GM12878 (cell line): ENCODE data around the gene ROR2. TPM values are rescaled to one million over a fixed set of nuclear protein-coding genes. Genes with fewer than 3 reads are reported as not detected.

Experiments
- ATAC-seq: fragments of 200-7000 bp; cut with Tn5 transposase; 3 replicates; pipeline ENCODE4 v1.9.1; 2020; ENCODE audit warnings: mild to moderate bottlenecking, moderate library complexity
- BruUV-seq: library from RNA; stranded (reverse); fragments of 400-500 nt; replicated peaks from 2 replicates; lab custom pipeline; 2021; lab: Mats Ljungman, UMichigan
- CTCF ChIA-PET: fragments of 300-600 bp; sonication (Branson Sonifier 250); formaldehyde crosslinking; extraction: SDS; loops from one replicate; lab custom pipeline; 2021; ENCODE audit warnings: inconsistent platforms; lab: Yijun Ruan, JAX
- POLR2A ChIA-PET: fragments of 350-600 bp; formaldehyde crosslinking; extraction: SDS; loops from one replicate; lab custom pipeline; 2021; ENCODE audit warnings: inconsistent platforms; lab: Charles Lee
- RAD21 ChIA-PET: fragments of 300-600 bp; sonication (Branson Sonifier 250); formaldehyde crosslinking; loops from one replicate; lab custom pipeline; 2023; ENCODE audit warnings: antibody characterized with exemption; ENCODE audit not compliant: unreplicated experiment; lab: Charles Lee
- SMC1A ChIA-PET: fragments of 300-600 bp; sonication (Branson Sonifier 250); formaldehyde crosslinking; loops from one replicate; lab custom pipeline; 2023; ENCODE audit not compliant: unreplicated experiment, uncharacterized antibody; lab: Charles Lee
- DNase-seq: peaks from one replicate; pipeline ENCODE4 v3.0.0-alpha.2; 2011; ENCODE audit warnings: low read depth, low spot score
- FAIRE-seq: peaks from 3 replicates; lab custom pipeline; 2011; peaks lifted over from hg19 to GRCh38; lab: Jason Lieb, UNC
- H2AFZ ChIP-seq: 2 replicates; pipeline ENCODE4 v1.6.0; 2011; ENCODE audit warnings: low read depth, low read length, control low read depth; ENCODE audit not compliant: control insufficient read depth
- H3K27ac ChIP-seq: 2 replicates; pipeline ENCODE4 v1.5.1; 2011; ENCODE audit warnings: control low read depth; ENCODE audit not compliant: control insufficient read depth, insufficient read depth
- H3K27me3 ChIP-seq, 2 experiments: replicated peaks in 1 of 2; 2 replicates each; pipeline versions ENCODE4 v1.6.0 to v1.6.1; 2011; ENCODE audit warnings: low read length in 1 of 2; ENCODE audit not compliant: control insufficient read depth in 2 of 2, insufficient read depth in 2 of 2
- H3K36me3 ChIP-seq, 2 experiments: 2 replicates each; pipeline ENCODE4 v1.5.1; 2011; ENCODE audit warnings: low read length in 1 of 2; ENCODE audit not compliant: control insufficient read depth in 2 of 2, insufficient read depth in 2 of 2
- H3K4me1 ChIP-seq: 2 replicates; pipeline ENCODE4 v1.6.1; 2011; ENCODE audit warnings: mild to moderate bottlenecking, low read length, moderate library complexity, mixed read lengths; ENCODE audit not compliant: control insufficient read depth, insufficient read depth
- H3K4me2 ChIP-seq: 2 replicates; pipeline ENCODE4 v1.6.0; 2011; ENCODE audit warnings: control low read depth; ENCODE audit not compliant: control insufficient read depth, insufficient read depth
- H3K4me3 ChIP-seq: fragments of 200-600 bp; sonication (generic); 2 replicates; pipeline ENCODE4 v1.5.1; 2016
- H3K79me2 ChIP-seq: 2 replicates; pipeline ENCODE4 v1.6.0; 2011; ENCODE audit warnings: low read length; ENCODE audit not compliant: control insufficient read depth, insufficient read depth
- H3K9ac ChIP-seq: 2 replicates; pipeline ENCODE4 v1.8.0; 2011; ENCODE audit warnings: low read length, control low read depth, mixed read lengths; ENCODE audit not compliant: control insufficient read depth, insufficient read depth
- H3K9me3 ChIP-seq: replicated peaks from 3 replicates; pipeline ENCODE4 v1.5.1; 2011; ENCODE audit warnings: mild to moderate bottlenecking, low read length; ENCODE audit not compliant: control insufficient read depth, insufficient read depth
- H4K20me1 ChIP-seq: 2 replicates; pipeline ENCODE4 v1.6.0; 2011; ENCODE audit not compliant: control insufficient read depth, insufficient read depth
- BACH1 ChIP-seq: fragments of 450-650 bp; IDR thresholded peaks from 2 replicates; pipeline ENCODE4 v1.6.1; 2017; ENCODE audit warnings: mild to moderate bottlenecking, borderline replicate concordance
- CBX5 ChIP-seq: sonication (generic); IDR thresholded peaks from 2 replicates; pipeline ENCODE4 v1.6.1; 2016; ENCODE audit warnings: low read depth, moderate library complexity, mild to moderate bottlenecking, inconsistent platforms
- CEBPB ChIP-seq, 2 experiments: fragments of 150-350 bp in 1 of 2; IDR thresholded peaks; 2 replicates each; pipeline ENCODE4 v1.6.1; 2012 to 2014; ENCODE audit warnings: low read depth in 2 of 2, low read length in 2 of 2, borderline replicate concordance in 1 of 2, inconsistent platforms in 1 of 2
- CREM ChIP-seq: IDR thresholded peaks from 2 replicates; pipeline ENCODE4 v1.6.1; 2014; ENCODE audit warnings: antibody characterized with exemption, low read depth
- EED ChIP-seq: sonication (generic); IDR thresholded peaks from 2 replicates; pipeline ENCODE4 v1.6.1; 2016; ENCODE audit warnings: antibody characterized with exemption, low read depth
- ETV6 ChIP-seq, 2 experiments: fragments of 450-650 bp in 1 of 2; IDR thresholded peaks in 1 of 2; conservative IDR thresholded peaks in 1 of 2; 2 replicates each; pipeline ENCODE4 v1.6.1; 2014; ENCODE audit warnings: antibody characterized with exemption in 1 of 2, borderline replicate concordance in 1 of 2, low read depth in 1 of 2, mild to moderate bottlenecking in 1 of 2, moderate library complexity in 1 of 2
- FOS ChIP-seq: IDR thresholded peaks from 3 replicates; pipeline ENCODE4 v1.6.1; 2011; ENCODE audit warnings: borderline replicate concordance; ENCODE audit not compliant: insufficient read length; ENCODE audit errors: extremely low read depth
- KAT2A ChIP-seq: conservative IDR thresholded peaks from 2 replicates; pipeline ENCODE4 v1.6.1; 2011; ENCODE audit warnings: low read depth, low read length; ENCODE audit not compliant: control insufficient read depth
- MTA3 ChIP-seq: IDR thresholded peaks from 2 replicates; pipeline ENCODE4 v1.6.1; 2012; ENCODE audit warnings: low read length, inconsistent platforms, borderline replicate concordance
- PAX8 ChIP-seq: fragments of 450-650 bp; IDR thresholded peaks from 2 replicates; pipeline ENCODE4 v1.6.1; 2017; ENCODE audit warnings: mild to moderate bottlenecking, moderate library complexity
- SMAD1 ChIP-seq: fragments of 450-650 bp; IDR thresholded peaks from 2 replicates; pipeline ENCODE4 v1.6.1; 2018; ENCODE audit warnings: mild to moderate bottlenecking, low read depth; ENCODE audit not compliant: partially characterized antibody
- SREBF2 ChIP-seq: IDR thresholded peaks from 2 replicates; pipeline ENCODE4 v1.6.1; 2012; ENCODE audit warnings: mild to moderate bottlenecking, low read length
- STAT1 ChIP-seq: fragments of 450-650 bp; conservative IDR thresholded peaks from 2 replicates; pipeline ENCODE4 v1.6.1; 2014; ENCODE audit warnings: antibody characterized with exemption, mild to moderate bottlenecking
- TAF1 ChIP-seq: IDR thresholded peaks from 2 replicates; pipeline ENCODE4 v1.6.1; 2011; ENCODE audit warnings: mild to moderate bottlenecking, low read depth, low read length, borderline replicate concordance
- TARDBP ChIP-seq: IDR thresholded peaks from 2 replicates; pipeline ENCODE4 v1.6.1; 2016; ENCODE audit warnings: borderline replicate concordance
- TCF7 ChIP-seq: IDR thresholded peaks from 2 replicates; pipeline ENCODE4 v1.6.1; 2014; ENCODE audit warnings: antibody characterized with exemption, borderline replicate concordance
- WRNIP1 ChIP-seq: IDR thresholded peaks from 2 replicates; pipeline ENCODE4 v1.6.1; 2011; ENCODE audit warnings: low read depth, low read length, improper control_type of control experiment, borderline replicate concordance
- ZNF24 ChIP-seq: fragments of 450-650 bp; IDR thresholded peaks from 2 replicates; pipeline ENCODE4 v1.6.1; 2017; ENCODE audit warnings: antibody characterized with exemption, mild to moderate bottlenecking
- ZSCAN29 ChIP-seq: fragments of 450-650 bp; IDR thresholded peaks from 2 replicates; pipeline ENCODE4 v1.6.1; 2017; ENCODE audit warnings: mild to moderate bottlenecking, moderate library complexity
- WGBS: methylation state at CpG from one replicate; pipeline ENCODE4 v1.1.6; 2016; ENCODE audit warnings: low lambda C conversion rate; ENCODE audit not compliant: insufficient replicate concordance, insufficient coverage; ENCODE audit errors: missing lambda C conversion rate; 5-methylcytosine and 5-hydroxymethylcytosine counted together
- in situ Hi-C: fragments of 300-500 bp; cut with MboI; formaldehyde crosslinking; loops from 9 replicates; pipeline ENCODE4 v1.14.3; 2018; ENCODE audit warnings: mixed read lengths
- intact Hi-C: fragments of 100-400 bp; cut with micrococcal nuclease; formaldehyde crosslinking; loops from one replicate; pipeline ENCODE4 v1.14.2; 2022; ENCODE audit not compliant: unreplicated experiment
- polyA plus RNA-seq, 11 experiments: library from polyadenylated mRNA; depleted of rRNA in 4 of 11; unstranded in 6 of 11; stranded (reverse) in 5 of 11; fragments of >200 nt; fragmentation: Nextera tagmentation in 4 of 11; fragmentation: Illumina TruSeq in 1 of 11; extraction: Ambion mirVana in 4 of 11; extraction: Trizol in 1 of 11; gene quantifications; 1 replicate in 1 of 11; 2 replicates in 10 of 11; pipeline versions ENCODE4 v1.2.1 to v1.2.3, GENCODE V29; 2011 to 2016; ENCODE audit warnings: inconsistent platforms in 2 of 11, missing spikeins in 2 of 11, low read depth in 1 of 11
- total RNA-seq, 4 experiments: library from RNA; depleted of rRNA in 3 of 4; stranded (reverse); fragments of >200 nt in 3 of 4; fragmentation: Illumina TruSeq in 1 of 4; extraction: Trizol in 1 of 4; gene quantifications; 2 replicates each; pipeline versions ENCODE4 v1.2.1 to v1.2.3, GENCODE V29; 2013 to 2021
- TF ChIP-seq, protein P1 (sequence below): IDR thresholded peaks from 2 replicates; pipeline ENCODE4 v1.6.1; 2011; ENCODE audit warnings: low read depth, mild to moderate bottlenecking, low read length, moderate library complexity, borderline replicate concordance; ENCODE audit errors: extremely low read depth
- TF ChIP-seq, protein P2 (sequence below): fragments of 450-650 bp; IDR thresholded peaks from 2 replicates; pipeline ENCODE4 v1.6.1; 2016; ENCODE audit warnings: mild to moderate bottlenecking
- TF ChIP-seq, protein P3 (sequence below): fragments of 450-650 bp; conservative IDR thresholded peaks from 2 replicates; pipeline ENCODE4 v1.6.1; 2017; ENCODE audit warnings: mild to moderate bottlenecking, moderate library complexity

Gene ROR2
- total and polyA plus RNA-seq, 10 of the 15 experiments (the other 5 are each of a cell fraction or from before 2014, with no cell fraction given) = 0.03 to 0.05 TPM; not detected in 8

DNA sequence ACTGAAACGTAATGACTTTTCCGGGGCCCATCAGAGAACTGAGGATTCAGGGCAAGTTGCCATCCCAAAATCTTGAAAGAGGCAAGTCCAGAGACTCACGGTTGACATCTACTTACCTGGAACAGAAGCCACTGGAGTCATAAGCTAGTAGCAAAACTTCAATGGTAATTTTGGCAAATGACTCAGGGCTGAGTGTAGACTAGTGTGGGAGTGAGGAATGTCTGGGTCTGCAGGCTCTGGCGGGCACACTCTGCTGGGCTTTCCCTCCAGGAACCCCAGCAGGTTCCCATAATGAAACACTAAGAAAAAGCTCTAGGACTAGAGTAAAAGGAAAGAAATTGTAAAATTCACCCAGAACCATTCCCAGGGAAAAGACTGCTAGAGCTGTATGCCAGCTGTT lies 403.5 kb downstream of the ROR2 start (continued):
- TF ChIP-seq, protein P1, sequence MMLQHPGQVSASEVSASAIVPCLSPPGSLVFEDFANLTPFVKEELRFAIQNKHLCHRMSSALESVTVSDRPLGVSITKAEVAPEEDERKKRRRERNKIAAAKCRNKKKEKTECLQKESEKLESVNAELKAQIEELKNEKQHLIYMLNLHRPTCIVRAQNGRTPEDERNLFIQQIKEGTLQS = no peak
- no peak for TF ChIP-seq SREBF2
- no peak for TF ChIP-seq ETV6 (conservative IDR thresholded peaks at IDR 0.05 in 1 of 2, IDR thresholded peaks at IDR 0.05 in 1 of 2; ENCODE audit: borderline replicate concordance in 1 of 2, low read depth in 1 of 2)
- TF ChIP-seq CREM = no peak
- no peak for TF ChIP-seq ZNF24
- TF ChIP-seq STAT1 = no peak
- TF ChIP-seq WRNIP1 = no peak
- TF ChIP-seq ZSCAN29 = no peak
- TF ChIP-seq CBX5 = no peak
- no peak for TF ChIP-seq PAX8

DNA sequence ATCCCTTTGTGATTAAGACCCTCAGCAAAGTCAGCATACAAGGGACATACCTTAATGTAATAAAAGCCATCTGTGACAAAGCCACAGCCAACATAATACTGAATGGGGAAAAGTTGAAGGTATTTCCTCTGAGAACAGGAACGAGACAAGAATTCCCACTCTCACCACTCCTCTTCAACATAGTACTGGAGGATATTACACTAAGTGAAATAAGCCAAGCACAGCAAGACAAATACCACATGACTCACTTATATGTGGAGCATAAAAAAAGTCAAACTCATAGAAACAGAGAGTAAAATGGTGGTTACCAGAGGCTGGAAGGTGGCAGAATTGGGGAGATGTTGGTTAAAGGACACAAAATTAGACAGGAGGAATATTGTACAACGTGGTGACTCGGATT lies 408.3 kb downstream of the ROR2 start:
- Histone ChIP-seq H3K9me3 (no peaks in the 10 kb centered on the region), H3K4me3 (no peak overlapping the region), H3K27me3 (no peaks in the 10 kb centered on the region), H3K4me1 (no peaks in the 10 kb centered on the region), H3K4me2 (no peak overlapping the region), H3K36me3 (no peaks in the 10 kb centered on the region), H3K27ac (no peak overlapping the region), H3K79me2 (no peaks in the 10 kb centered on the region), H4K20me1 (no peaks in the 10 kb centered on the region), H2AFZ (no peak overlapping the region), H3K9ac (no peak overlapping the region)
- no TSS peak for BruUV-seq
- 17% methylated on average over 3 of the region's 3 CpGs for WGBS
- ChIA-PET POLR2A (no interaction called here), RAD21 (no interaction called here), CTCF (no interaction called here), SMC1A (no interaction called here)
- intact Hi-C loops = no loop called here
- FAIRE-seq = no peak
- no peak for ATAC-seq
- in situ Hi-C loops = no loop called here
- no peak for DNase-seq
- TF ChIP-seq FOS (no peak), MTA3 (no peak), KAT2A (no peak), CEBPB (IDR thresholded peaks at IDR 0.05; ENCODE audit: borderline replicate concordance in 1 of 2, low read depth in 2 of 2, low read length in 2 of 2) (no peak), TAF1 (no peak), TARDBP (no peak), EED (no peak), BACH1 (no peak), TCF7 (no peak), SMAD1 (no peak)
- TF ChIP-seq, protein P2, sequence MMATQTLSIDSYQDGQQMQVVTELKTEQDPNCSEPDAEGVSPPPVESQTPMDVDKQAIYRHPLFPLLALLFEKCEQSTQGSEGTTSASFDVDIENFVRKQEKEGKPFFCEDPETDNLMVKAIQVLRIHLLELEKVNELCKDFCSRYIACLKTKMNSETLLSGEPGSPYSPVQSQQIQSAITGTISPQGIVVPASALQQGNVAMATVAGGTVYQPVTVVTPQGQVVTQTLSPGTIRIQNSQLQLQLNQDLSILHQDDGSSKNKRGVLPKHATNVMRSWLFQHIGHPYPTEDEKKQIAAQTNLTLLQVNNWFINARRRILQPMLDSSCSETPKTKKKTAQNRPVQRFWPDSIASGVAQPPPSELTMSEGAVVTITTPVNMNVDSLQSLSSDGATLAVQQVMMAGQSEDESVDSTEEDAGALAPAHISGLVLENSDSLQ = no peak
- TF ChIP-seq, protein P3, sequence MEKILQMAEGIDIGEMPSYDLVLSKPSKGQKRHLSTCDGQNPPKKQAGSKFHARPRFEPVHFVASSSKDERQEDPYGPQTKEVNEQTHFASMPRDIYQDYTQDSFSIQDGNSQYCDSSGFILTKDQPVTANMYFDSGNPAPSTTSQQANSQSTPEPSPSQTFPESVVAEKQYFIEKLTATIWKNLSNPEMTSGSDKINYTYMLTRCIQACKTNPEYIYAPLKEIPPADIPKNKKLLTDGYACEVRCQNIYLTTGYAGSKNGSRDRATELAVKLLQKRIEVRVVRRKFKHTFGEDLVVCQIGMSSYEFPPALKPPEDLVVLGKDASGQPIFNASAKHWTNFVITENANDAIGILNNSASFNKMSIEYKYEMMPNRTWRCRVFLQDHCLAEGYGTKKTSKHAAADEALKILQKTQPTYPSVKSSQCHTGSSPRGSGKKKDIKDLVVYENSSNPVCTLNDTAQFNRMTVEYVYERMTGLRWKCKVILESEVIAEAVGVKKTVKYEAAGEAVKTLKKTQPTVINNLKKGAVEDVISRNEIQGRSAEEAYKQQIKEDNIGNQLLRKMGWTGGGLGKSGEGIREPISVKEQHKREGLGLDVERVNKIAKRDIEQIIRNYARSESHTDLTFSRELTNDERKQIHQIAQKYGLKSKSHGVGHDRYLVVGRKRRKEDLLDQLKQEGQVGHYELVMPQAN = no peak
